Measurements from ENCODE around the gene LRRC43.

GRCh38 chr12:122189626-122190475 lies 6.9 kb downstream of the LRRC43 start:
- TF ChIP-seq CREB1 (IDR thresholded peaks at IDR 0.05; ENCODE audit: low read depth) (no peak), CEBPB (IDR thresholded peaks at IDR 0.05) (no peak)

Measured in Ishikawa (cell line).